Activated naive CD8-positive, alpha-beta T cell treated with anti-CD3 and anti-CD28 coated beads, Interleukin-2, amount 10 ng/mL, durations not matched to agents 7 days and 5 days (primary cell): ENCODE results near the gene NOL6. TPM values are rescaled to one million over a fixed set of nuclear protein-coding genes. Genes with fewer than 3 reads are reported as not detected.
A peak's percentile ranks its signal among the peaks of the same experiment; 100 is the strongest.
"Not testable (repeated sequence)": the region's sequence is repeated elsewhere in the genome, so short reads cannot be mapped to it uniquely, and the experiment has no call there.

Experiments used
- ATAC-seq: fragments of 150-1000 bp; cut with Tn5 transposase; one replicate; pipeline ENCODE4 v1.10.0; 2021; ENCODE audit warnings: low read depth, moderate library complexity
- POLR2A ChIA-PET: fragments of 350-600 bp; sonication (Branson Sonifier 250); formaldehyde crosslinking; loops from one replicate; lab custom pipeline; 2021; ENCODE audit warnings: antibody characterized with exemption; lab: Charles Lee
- DNase-seq: peaks from one replicate; pipeline ENCODE4 v3.0.0; 2021
- H3K27ac Mint-ChIP-seq: one replicate; pipeline ENCODE4 v1.8.0; 2022; ENCODE audit warnings: mild to moderate bottlenecking, mixed read lengths
- H3K27me3 Mint-ChIP-seq: one replicate; pipeline ENCODE4 v1.8.0; 2022; ENCODE audit warnings: mild to moderate bottlenecking, moderate library complexity, mixed read lengths
- H3K36me3 Mint-ChIP-seq: one replicate; pipeline ENCODE4 v1.8.0; 2021; ENCODE audit warnings: mild to moderate bottlenecking, mixed read lengths
- H3K4me1 Mint-ChIP-seq: one replicate; pipeline ENCODE4 v1.8.0; 2021; ENCODE audit warnings: mixed read lengths
- H3K4me3 Mint-ChIP-seq: one replicate; pipeline ENCODE4 v1.8.0; 2022; ENCODE audit warnings: mild to moderate bottlenecking, moderate library complexity, mixed read lengths
- H3K9me3 Mint-ChIP-seq: one replicate; pipeline ENCODE4 v1.8.0; 2021; ENCODE audit warnings: mixed read lengths
- total RNA-seq, 2 experiments: library from RNA; stranded (reverse); gene quantifications; one replicate each; pipeline ENCODE4 v1.2.3, GENCODE V29; 2021

NOL6 gene
- total RNA-seq, 2 experiments from 2014 or later: 30.1 to 33.2 TPM

GRCh38 chr9:33467526-33467925, 6.2 kb downstream of the NOL6 start:
- no peak for ATAC-seq
- DNase-seq: no peak
- Mint-ChIP-seq H3K27me3 (no peaks in the 10 kb centered on the region), H3K4me3 (no peak overlapping the region), H3K9me3 (no peaks in the 10 kb centered on the region), H3K27ac (no peak overlapping the region), H3K4me1 (peaks cover 12% of the 10 kb centered on the region), H3K36me3 (peaks cover 9% of the 10 kb centered on the region)
- POLR2A ChIA-PET: interaction anchor here (1.4 kb wide), 1 partner anchor 64 kb away, joined by 6 read pairs; no protein-coding TSS in a partner anchor

- H3K4me3 Mint-ChIP-seq: no peak overlapping the region
- H3K36me3 Mint-ChIP-seq: peaks cover 11% of the 10 kb centered on the region
- H3K27ac Mint-ChIP-seq: no peak overlapping the region
Measured at GRCh38 chr9:33466565-33467495, 6.9 kb downstream of the NOL6 start.

DNA sequence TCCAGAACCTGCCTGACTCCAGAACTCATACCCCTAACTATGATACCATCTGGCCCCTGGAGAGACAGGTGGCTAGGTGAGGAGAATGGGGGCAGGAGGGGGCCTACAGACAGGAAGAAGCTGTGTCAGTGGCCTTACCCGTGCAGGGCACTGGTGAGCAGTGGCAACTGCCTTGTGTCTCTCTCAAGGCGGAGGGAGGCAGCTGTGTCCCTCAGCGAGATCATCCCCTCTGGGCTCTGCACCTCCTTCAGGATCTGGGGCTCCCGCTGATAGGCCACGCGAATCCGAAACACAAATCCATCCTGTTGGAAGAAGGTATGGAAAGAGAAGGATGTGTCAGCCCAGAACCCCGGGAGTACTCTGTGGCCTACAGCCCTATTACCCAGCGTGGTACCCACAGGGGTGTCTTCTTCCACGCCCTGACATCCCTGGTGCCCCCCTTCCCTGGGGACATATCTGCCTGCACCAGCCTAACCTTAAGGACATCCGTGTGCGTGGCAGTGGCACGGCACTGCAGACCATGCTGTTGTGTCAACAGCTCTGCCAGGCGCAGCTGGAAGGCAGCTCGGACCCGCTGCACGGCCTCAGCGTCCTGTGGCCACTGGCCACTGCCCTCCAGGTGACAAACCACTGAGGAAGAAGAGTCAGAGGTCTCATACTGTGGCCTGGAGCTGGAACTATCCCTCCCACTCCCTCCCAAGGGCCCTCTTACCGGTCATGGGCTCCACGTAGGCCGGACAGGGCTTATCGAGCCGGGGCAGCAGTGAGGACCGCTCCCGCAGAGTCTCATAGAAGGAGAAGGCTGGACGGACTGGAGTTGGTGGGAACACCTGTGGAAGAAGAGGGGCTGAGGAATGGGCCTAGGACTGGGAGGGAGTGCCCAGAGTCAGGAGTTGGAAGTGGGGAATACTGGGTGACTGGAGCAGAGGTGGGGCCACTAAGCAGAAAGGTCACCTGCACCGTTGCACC, 7.8 kb downstream of the NOL6 start:
- Mint-ChIP-seq H3K27me3 (no peaks in the 10 kb centered on the region), H3K4me3 (no peak overlapping the region), H3K9me3 (no peaks in the 10 kb centered on the region), H3K27ac (no peak overlapping the region), H3K4me1 (peaks cover 3% of the 10 kb centered on the region), H3K36me3 (peaks cover 10% of the 10 kb centered on the region)
- DNase-seq (peak; percentile 20), ATAC-seq (no peak)
- POLR2A ChIA-PET: interaction anchor here (1.2 to 1.5 kb wide), 6 partner anchors 12 to 91 kb away, joined by 3 to 8 read pairs (median 6); partner anchors contain the start of gene AQP3

More at GRCh38 chr9:33466565-33467495, 6.9 kb downstream of the NOL6 start:
- DNase-seq (peak; percentile 86), ATAC-seq (peak; percentile 67)
- no peaks in the 10 kb centered on the region for H3K9me3 Mint-ChIP-seq
- no peaks in the 10 kb centered on the region for H3K27me3 Mint-ChIP-seq
- POLR2A ChIA-PET: interaction anchor here (0.9 to 1.5 kb wide), 6 partner anchors 13 to 180 kb away, joined by 3 to 8 read pairs (median 5); partner anchors contain the start of gene AQP3
- H3K4me1 Mint-ChIP-seq: peaks cover 6% of the 10 kb centered on the region

DNA sequence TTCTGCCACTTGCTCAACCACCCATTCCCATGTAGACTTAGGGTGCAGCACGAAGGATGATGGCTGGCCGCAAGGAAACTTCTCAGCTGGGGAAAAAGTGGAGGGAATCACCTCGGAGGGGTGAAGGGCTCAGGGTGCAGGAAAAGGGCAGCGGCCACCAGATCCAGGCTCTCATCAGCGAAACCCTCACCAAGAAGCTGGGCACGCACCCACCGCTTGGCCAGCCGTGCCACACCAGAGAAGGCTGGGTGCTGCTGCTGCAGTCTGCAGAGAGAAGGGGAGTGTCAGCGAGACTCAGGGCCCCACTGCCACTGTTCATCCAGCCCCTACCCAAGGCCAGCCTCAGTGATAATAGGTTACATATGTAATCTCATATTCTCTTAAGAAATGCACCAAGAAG, 8.6 kb downstream of the NOL6 start:
- ATAC-seq: no peak
- no peak overlapping the region for H3K27ac Mint-ChIP-seq

DNA sequence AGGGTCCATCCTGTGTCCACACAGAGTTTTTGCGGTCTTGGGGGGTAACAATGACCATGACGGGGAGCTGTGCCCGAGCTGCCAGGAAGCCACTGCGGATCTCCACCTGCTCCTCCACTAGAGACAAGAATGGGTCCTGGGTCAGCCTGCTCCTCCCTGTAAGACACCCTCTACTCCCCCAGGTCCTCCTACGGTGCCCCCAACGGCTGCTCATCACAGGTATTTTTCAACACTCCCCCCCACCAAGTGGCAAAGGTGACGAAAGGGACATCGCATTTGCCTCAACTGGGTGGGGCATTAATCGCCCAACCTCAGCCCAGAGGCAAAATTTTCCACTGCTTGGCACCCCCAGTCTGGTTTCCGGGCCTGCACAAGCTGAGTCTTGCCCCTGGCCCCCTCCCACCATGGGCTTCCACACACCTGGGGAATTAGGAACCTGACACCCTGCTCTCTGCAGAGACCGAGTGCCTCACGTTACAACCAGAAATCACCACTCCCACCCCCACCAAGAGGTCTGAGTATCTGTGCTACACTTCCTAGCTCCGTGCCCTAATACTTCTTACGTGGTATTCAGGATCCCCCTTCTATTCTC, 9.6 kb downstream of the NOL6 start:
- no peaks in the 10 kb centered on the region for H3K9me3 Mint-ChIP-seq
- H3K4me1 Mint-ChIP-seq: peaks cover 3% of the 10 kb centered on the region
- DNase-seq: no peak
- peak overlapping the region; percentile 42 for H3K27ac Mint-ChIP-seq
- peaks cover 7% of the 10 kb centered on the region for H3K36me3 Mint-ChIP-seq
- H3K4me3 Mint-ChIP-seq: no peak overlapping the region
- no peaks in the 10 kb centered on the region for H3K27me3 Mint-ChIP-seq
- POLR2A ChIA-PET: interaction anchor here (0.6 to 1.2 kb wide), 2 partner anchors 11 to 47 kb away, joined by 3 to 5 read pairs; no protein-coding TSS in a partner anchor
- no peak for ATAC-seq

More for the DNA sequence above, 8.6 kb downstream of the NOL6 start:
- DNase-seq: peak; percentile 2
- peaks cover 2% of the 10 kb centered on the region for H3K4me1 Mint-ChIP-seq
- no peak overlapping the region for H3K4me3 Mint-ChIP-seq
- peaks cover 7% of the 10 kb centered on the region for H3K36me3 Mint-ChIP-seq
- H3K9me3 Mint-ChIP-seq: no peaks in the 10 kb centered on the region
- POLR2A ChIA-PET: interaction anchor here (1.2 kb wide), 1 partner anchor 12 kb away, joined by 5 read pairs; no protein-coding TSS in a partner anchor
- no peaks in the 10 kb centered on the region for H3K27me3 Mint-ChIP-seq

- Mint-ChIP-seq H3K9me3 (no peaks in the 10 kb centered on the region), H3K27me3 (no peaks in the 10 kb centered on the region), H3K27ac (no peak overlapping the region), H3K36me3 (peaks cover 7% of the 10 kb centered on the region), H3K4me3 (no peak overlapping the region), H3K4me1 (peaks cover 12% of the 10 kb centered on the region)
- ATAC-seq (no peak), DNase-seq (no peak)
- POLR2A ChIA-PET: no interaction called here
Measured at GRCh38 chr9:33463151-33463550, 10.6 kb downstream of the NOL6 start.

- POLR2A ChIA-PET: no interaction called here
- no peaks in the 10 kb centered on the region for H3K9me3 Mint-ChIP-seq
- H3K4me1 Mint-ChIP-seq: peaks cover 21% of the 10 kb centered on the region
- no peak for DNase-seq
- peaks cover 7% of the 10 kb centered on the region for H3K36me3 Mint-ChIP-seq
- no peaks in the 10 kb centered on the region for H3K27me3 Mint-ChIP-seq
- no peak overlapping the region for H3K4me3 Mint-ChIP-seq
- no peak for ATAC-seq
- H3K27ac Mint-ChIP-seq: no peak overlapping the region
Measured at GRCh38 chr9:33461492-33461891, 12.2 kb downstream of the NOL6 start.

GRCh38 chr9:33460854-33461253, 12.9 kb downstream of the NOL6 start:
- Mint-ChIP-seq H3K9me3 (no peaks in the 10 kb centered on the region), H3K4me3 (no peak overlapping the region), H3K27me3 (no peaks in the 10 kb centered on the region), H3K4me1 (peaks cover 27% of the 10 kb centered on the region), H3K27ac (peak overlapping the region; percentile 45), H3K36me3 (peaks cover 7% of the 10 kb centered on the region)
- ATAC-seq (no peak), DNase-seq (no peak)
- POLR2A ChIA-PET: interaction anchor here (1.3 kb wide), 1 partner anchor 9 kb away, joined by 3 read pairs; no protein-coding TSS in a partner anchor

- no peak overlapping the region for H3K4me3 Mint-ChIP-seq
- no peaks in the 10 kb centered on the region for H3K9me3 Mint-ChIP-seq
- DNase-seq (no peak), ATAC-seq (no peak)
- POLR2A ChIA-PET: interaction anchor here (0.7 to 2.5 kb wide), 6 partner anchors 12 to 132 kb away, joined by 3 to 13 read pairs (median 4); partner anchors contain the start of genes AQP3 and NOL6
- peaks cover 7% of the 10 kb centered on the region for H3K36me3 Mint-ChIP-seq
- H3K27me3 Mint-ChIP-seq: no peaks in the 10 kb centered on the region
- H3K27ac Mint-ChIP-seq: peak overlapping the region; percentile 84
- peaks cover 37% of the 10 kb centered on the region for H3K4me1 Mint-ChIP-seq
Measured at GRCh38 chr9:33459115-33459514, 14.6 kb downstream of the NOL6 start.

DNA sequence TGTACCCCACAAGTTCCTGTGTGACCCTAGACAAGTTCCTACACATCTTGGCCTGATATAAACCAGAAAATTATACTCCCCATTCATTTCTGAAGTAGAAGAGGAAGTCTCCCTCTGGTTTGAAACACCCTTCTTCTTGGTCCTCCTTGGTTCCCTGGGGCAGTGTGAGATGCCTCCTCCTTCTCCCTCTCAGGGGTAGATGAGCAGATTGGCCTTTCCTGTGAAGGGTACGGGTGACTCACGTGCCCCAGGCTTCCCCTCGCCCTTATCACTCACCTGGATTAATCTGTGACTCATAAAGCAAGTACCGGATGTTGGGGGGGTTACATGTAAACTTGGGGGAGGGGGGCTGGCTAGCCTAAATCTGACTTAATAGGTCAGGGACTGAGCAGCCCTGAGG, 15.3 kb downstream of the NOL6 start:
- Mint-ChIP-seq H3K27ac (peak overlapping the region; percentile 84), H3K27me3 (no peaks in the 10 kb centered on the region), H3K4me1 (peaks cover 43% of the 10 kb centered on the region), H3K9me3 (no peaks in the 10 kb centered on the region), H3K36me3 (peaks cover 7% of the 10 kb centered on the region), H3K4me3 (peak overlapping the region; percentile 54)
- ATAC-seq: peak; percentile 68
- POLR2A ChIA-PET: interaction anchor here (1.0 to 2.5 kb wide), 3 partner anchors 11 to 15 kb away, joined by 3 to 13 read pairs (median 10); partner anchors contain the start of genes AQP3 and NOL6
- DNase-seq: no peak

DNA sequence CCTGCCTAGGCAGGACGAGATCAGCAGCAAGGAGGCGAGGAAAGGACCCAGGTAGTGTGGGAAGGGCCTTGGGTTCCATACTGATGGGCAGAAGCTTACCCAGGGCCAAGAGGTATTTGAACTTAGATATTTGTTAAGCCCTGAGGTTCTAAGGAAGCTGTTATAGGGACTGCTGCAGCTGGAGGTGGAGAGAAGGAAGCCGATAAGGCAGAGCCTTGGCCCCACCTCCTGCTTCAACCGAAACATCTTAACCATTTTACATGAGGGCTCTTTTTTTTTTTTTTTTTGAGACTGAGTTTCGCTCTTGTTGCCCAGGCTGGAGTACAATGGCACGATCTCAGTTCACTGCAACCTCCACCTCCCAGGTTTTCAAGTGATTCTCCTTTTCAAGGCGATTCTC, 17.8 kb downstream of the NOL6 start:
- Mint-ChIP-seq H3K4me1 (peaks cover 55% of the 10 kb centered on the region), H3K4me3 (peak overlapping the region; percentile 55), H3K27ac (peak overlapping the region; percentile 66), H3K27me3 (no peaks in the 10 kb centered on the region), H3K9me3 (no peaks in the 10 kb centered on the region), H3K36me3 (peaks cover under 1% of the 10 kb centered on the region)
- DNase-seq: no peak
- ATAC-seq: no peak
- POLR2A ChIA-PET: interaction anchor here (0.6 to 5.0 kb wide), 3 partner anchors 9 to 39 kb away, joined by 3 to 27 read pairs (median 6); partner anchors contain the start of gene AQP3

DNA sequence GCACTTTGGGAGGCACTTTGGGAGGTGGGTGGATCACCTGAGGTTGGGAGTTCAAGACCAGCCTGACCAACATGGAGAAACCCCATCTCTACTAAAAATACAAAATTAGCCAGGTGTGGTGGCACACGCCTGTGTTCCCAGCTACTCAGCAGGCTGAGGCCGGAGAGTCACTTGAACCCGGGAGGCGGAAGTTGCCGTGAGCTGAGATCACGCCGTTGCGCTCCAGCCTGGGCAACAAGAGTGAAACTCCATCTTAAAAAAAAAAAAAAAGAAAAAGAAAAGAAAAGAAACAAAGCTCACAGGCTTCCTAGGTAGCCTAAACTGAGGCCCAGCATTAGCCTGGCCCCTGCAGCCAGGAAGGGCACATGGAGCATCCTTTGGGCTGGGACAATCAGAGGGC, 18.3 kb downstream of the NOL6 start:
- not testable (repeated sequence) for DNase-seq, H3K9me3 Mint-ChIP-seq, H3K27me3 Mint-ChIP-seq, ATAC-seq, H3K36me3 Mint-ChIP-seq
- Mint-ChIP-seq H3K27ac (peak overlapping the region; percentile 66), H3K4me3 (peak overlapping the region; percentile 55), H3K4me1 (peaks cover 56% of the 10 kb centered on the region)
- POLR2A ChIA-PET: interaction anchor here (0.6 to 5.0 kb wide), 3 partner anchors 8 to 39 kb away, joined by 3 to 27 read pairs (median 6); partner anchors contain the start of gene AQP3
